IMR-90 (cell line): ENCODE measurements around the gene NEK4. TPM values are rescaled to one million over a fixed set of nuclear protein-coding genes. Genes with fewer than 3 reads are reported as not detected.

ENCODE experiments used
- ATAC-seq: fragments of 200-7000 bp; cut with Tn5 transposase; 2 replicates; pipeline ENCODE4 v1.9.1; 2020; ENCODE audit warnings: low read depth, mild to moderate bottlenecking, moderate library complexity
- BruUV-seq: library from RNA; stranded (reverse); fragments of 400-500 nt; replicated peaks from 2 replicates; lab custom pipeline; 2021; lab: Mats Ljungman, UMichigan
- CTCF ChIA-PET: fragments of 300-600 bp; formaldehyde crosslinking; extraction: SDS; loops from one replicate; lab custom pipeline; 2021; ENCODE audit warnings: antibody characterized with exemption; lab: Yijun Ruan, JAX
- POLR2A ChIA-PET: fragments of 300-600 bp; sonication (Branson Sonifier 250); formaldehyde crosslinking; loops from one replicate; lab custom pipeline; 2022; ENCODE audit warnings: antibody characterized with exemption; ENCODE audit not compliant: unreplicated experiment; lab: Charles Lee
- DNase-seq: peaks from one replicate; pipeline ENCODE4 v3.0.0; 2013
- H2AFZ ChIP-seq: replicated peaks from 2 replicates; pipeline ENCODE3; 2013; ENCODE audit warnings: low read length, mild to moderate bottlenecking; ENCODE audit not compliant: poor library complexity
- H2AK5ac ChIP-seq: 2 replicates; pipeline ENCODE4 v1.6.1; 2013; ENCODE audit warnings: low read depth, low read length, inconsistent platforms
- H2AK9ac ChIP-seq: replicated peaks from 2 replicates; pipeline ENCODE3; 2013; ENCODE audit warnings: mild to moderate bottlenecking, low read depth, low read length, moderate library complexity; ENCODE audit not compliant: poor library complexity
- H2BK120ac ChIP-seq: 2 replicates; pipeline ENCODE4 v1.6.1; 2013; ENCODE audit warnings: low read depth, low read length, inconsistent platforms
- H2BK15ac ChIP-seq: 3 replicates; pipeline ENCODE4 v1.6.1; 2013; ENCODE audit warnings: low read depth, low read length, inconsistent platforms
- H2BK20ac ChIP-seq: 2 replicates; pipeline ENCODE4 v1.6.1; 2013; ENCODE audit warnings: low read depth, mild to moderate bottlenecking, inconsistent platforms, low read length, moderate library complexity
- H2BK5ac ChIP-seq: 2 replicates; pipeline ENCODE4 v1.6.1; 2013; ENCODE audit warnings: mild to moderate bottlenecking, low read depth, low read length, inconsistent platforms; ENCODE audit not compliant: poor library complexity, severe bottlenecking
- H3K14ac ChIP-seq: replicated peaks from 2 replicates; pipeline ENCODE4 v1.6.1; 2013; ENCODE audit warnings: low read depth, low read length, inconsistent platforms
- H3K18ac ChIP-seq: 2 replicates; pipeline ENCODE4 v1.6.1; 2013; ENCODE audit warnings: low read depth, low read length, control low read depth
- H3K23ac ChIP-seq: 2 replicates; pipeline ENCODE4 v1.6.1; 2013; ENCODE audit warnings: low read depth, low read length, inconsistent platforms
- H3K27ac ChIP-seq: 2 replicates; pipeline ENCODE4 v1.5.1; 2013; ENCODE audit warnings: mild to moderate bottlenecking, control low read depth, low read length; ENCODE audit not compliant: insufficient read depth
- H3K27me3 ChIP-seq: 2 replicates; pipeline ENCODE4 v1.6.1; 2013; ENCODE audit warnings: low read length; ENCODE audit not compliant: control insufficient read depth, insufficient read depth
- H3K36me3 ChIP-seq: 2 replicates; pipeline ENCODE4 v1.6.1; 2013; ENCODE audit warnings: low read length, mixed read lengths; ENCODE audit not compliant: control insufficient read depth, insufficient read depth
- H3K4ac ChIP-seq: 2 replicates; pipeline ENCODE4 v1.6.1; 2013; ENCODE audit warnings: low read depth, low read length, inconsistent platforms
- H3K4me1 ChIP-seq: 2 replicates; pipeline ENCODE4 v1.6.1; 2013; ENCODE audit warnings: low read length, mixed read lengths; ENCODE audit not compliant: control insufficient read depth, insufficient read depth
- H3K4me2 ChIP-seq: 2 replicates; pipeline ENCODE4 v1.6.1; 2013; ENCODE audit warnings: low read depth, mild to moderate bottlenecking, control low read depth, low read length, moderate library complexity
- H3K4me3 ChIP-seq: 2 replicates; pipeline ENCODE4 v1.5.1; 2013; ENCODE audit warnings: low read depth, mild to moderate bottlenecking, control low read depth, low read length, moderate library complexity; ENCODE audit not compliant: insufficient read depth
- H3K56ac ChIP-seq: 2 replicates; pipeline ENCODE4 v1.6.1; 2013; ENCODE audit warnings: low read length, inconsistent platforms; ENCODE audit not compliant: insufficient read depth; ENCODE audit errors: extremely low read depth
- H3K79me1 ChIP-seq, 2 experiments: 2 replicates each; pipeline ENCODE4 v1.6.1; 2013; ENCODE audit warnings: low read length in 2 of 2, inconsistent platforms in 1 of 2, low read depth in 1 of 2
- H3K9ac ChIP-seq: 2 replicates; pipeline ENCODE4 v1.6.1; 2013; ENCODE audit warnings: low read depth, low read length, control low read depth
- H3K9me1 ChIP-seq: 2 replicates; pipeline ENCODE4 v1.6.1; 2013; ENCODE audit warnings: low read length, inconsistent platforms; ENCODE audit not compliant: insufficient read depth
- H3K9me3 ChIP-seq: 2 replicates; pipeline ENCODE4 v1.6.1; 2013; ENCODE audit warnings: low read length; ENCODE audit not compliant: control insufficient read depth, insufficient read depth
- H4K20me1 ChIP-seq: 2 replicates; pipeline ENCODE4 v1.6.1; 2013; ENCODE audit warnings: low read length, inconsistent platforms; ENCODE audit not compliant: insufficient read depth
- H4K5ac ChIP-seq: 2 replicates; pipeline ENCODE4 v1.6.1; 2013; ENCODE audit warnings: mild to moderate bottlenecking, low read depth, low read length, control low read depth
- H4K8ac ChIP-seq, 2 experiments: 2 replicates each; pipeline ENCODE4 v1.6.1; 2013; ENCODE audit warnings: low read depth in 2 of 2, low read length in 2 of 2, control low read depth in 1 of 2, inconsistent platforms in 1 of 2
- H4K91ac ChIP-seq: 2 replicates; pipeline ENCODE4 v1.6.1; 2013; ENCODE audit warnings: low read depth, low read length, inconsistent platforms; ENCODE audit not compliant: insufficient read depth
- BHLHE40 ChIP-seq: fragments of 150-350 bp; IDR thresholded peaks from 2 replicates; pipeline ENCODE4 v1.6.1; 2016; ENCODE audit warnings: mild to moderate bottlenecking, low read depth, low read length
- CHD1 ChIP-seq: IDR thresholded peaks from 2 replicates; pipeline ENCODE4 v1.6.1; 2012; ENCODE audit warnings: low read depth, low read length, improper control_type of control experiment
- CTCF ChIP-seq: conservative IDR thresholded peaks from 2 replicates; pipeline ENCODE4 v1.5.1; 2012; ENCODE audit warnings: mild to moderate bottlenecking, low read depth, low read length, improper control_type of control experiment
- ELK1 ChIP-seq: fragments of 150-350 bp; IDR thresholded peaks from 2 replicates; pipeline ENCODE4 v1.6.1; 2016; ENCODE audit warnings: low read depth, mild to moderate bottlenecking, low read length, moderate library complexity, borderline replicate concordance
- FOS ChIP-seq: fragments of 150-350 bp; IDR thresholded peaks from 2 replicates; pipeline ENCODE4 v1.6.1; 2016; ENCODE audit warnings: low read depth, low read length
- MAFK ChIP-seq: IDR thresholded peaks from 2 replicates; pipeline ENCODE4 v1.6.1; 2012; ENCODE audit warnings: low read depth, low read length, improper control_type of control experiment
- MAZ ChIP-seq: IDR thresholded peaks from 2 replicates; pipeline ENCODE4 v1.6.1; 2012; ENCODE audit warnings: low read depth, mild to moderate bottlenecking, low read length, improper control_type of control experiment, moderate library complexity, borderline replicate concordance
- MXI1 ChIP-seq: IDR thresholded peaks from 2 replicates; pipeline ENCODE4 v1.6.1; 2012; ENCODE audit warnings: low read depth, mild to moderate bottlenecking, low read length, moderate library complexity, borderline replicate concordance
- NFE2L2 ChIP-seq: fragments of 150-350 bp; IDR thresholded peaks from 2 replicates; pipeline ENCODE4 v1.6.1; 2016; ENCODE audit warnings: low read depth, mild to moderate bottlenecking, low read length
- RAD21 ChIP-seq: IDR thresholded peaks from 2 replicates; pipeline ENCODE4 v1.6.1; 2012; ENCODE audit warnings: low read length, improper control_type of control experiment
- RCOR1 ChIP-seq: IDR thresholded peaks from 2 replicates; pipeline ENCODE4 v1.6.1; 2012; ENCODE audit warnings: mild to moderate bottlenecking, low read length, improper control_type of control experiment; ENCODE audit not compliant: insufficient replicate concordance
- WGBS, 2 experiments: methylation state at CpG; one replicate each; pipeline versions ENCODE4 v1.1.5 to v1.1.7; 2013; ENCODE audit warnings: missing lambda C conversion rate in 2 of 2; ENCODE audit not compliant: insufficient read length in 1 of 2; ENCODE audit errors: extremely low coverage in 2 of 2; 5-methylcytosine and 5-hydroxymethylcytosine counted together
- dilution Hi-C: fragments of 300-500 bp; cut with HindIII; formaldehyde crosslinking; loops from one replicate; pipeline ENCODE4 v1.14.3; 2018; ENCODE audit warnings: low sequenced_read_pairs; ENCODE audit not compliant: unreplicated experiment
- in situ Hi-C: fragments of 300-500 bp; cut with MboI; formaldehyde crosslinking; loops from 3 replicates; pipeline ENCODE4 v1.14.3; 2019; ENCODE audit warnings: low sequenced_read_pairs, inconsistent platforms, mixed read lengths
- intact Hi-C: fragments of 100-400 bp; cut with micrococcal nuclease; formaldehyde crosslinking; loops from 2 replicates; pipeline ENCODE4 v1.10.0; 2022
- polyA plus RNA-seq, 3 experiments: library from polyadenylated mRNA; depleted of rRNA; stranded (reverse); fragments of >200 nt; gene quantifications; 2 replicates each; pipeline ENCODE4 v1.2.3, GENCODE V29; 2012; ENCODE audit warnings: low replicate concordance in 1 of 3
- total RNA-seq: library from RNA; depleted of rRNA; stranded (reverse); fragments of >200 nt; gene quantifications from 2 replicates; pipeline ENCODE4 v1.2.3, GENCODE V29; 2012
- TF ChIP-seq, protein P1 (sequence below): fragments of 150-350 bp; IDR thresholded peaks from 2 replicates; pipeline ENCODE4 v1.6.1; 2017; ENCODE audit warnings: mild to moderate bottlenecking, antibody characterized with exemption, low read length, low read depth

NEK4 gene
- total and polyA plus RNA-seq, 2 of the 4 experiments (the other 2 are of a cell fraction) = 10.3 to 24.7 TPM

- Histone ChIP-seq H3K27ac (no peak overlapping the region), H2BK20ac (no peak overlapping the region), H2AFZ (no peak overlapping the region), H3K27me3 (peaks cover 19% of the 10 kb centered on the region; the same call in 1 of the 2 replicates), H2BK5ac (no peak overlapping the region), H3K14ac (no peak overlapping the region), H3K4me3 (no peak overlapping the region), H2BK120ac (no peak overlapping the region), H3K36me3 (no peaks in the 10 kb centered on the region), H4K20me1 (no peaks in the 10 kb centered on the region), H3K79me1 (no peaks in the 10 kb centered on the region), H3K9ac (no peak overlapping the region), H3K4me2 (no peak overlapping the region), H3K4me1 (peaks cover 1% of the 10 kb centered on the region; the same call in 1 of the 2 replicates), H3K56ac (no peak overlapping the region), H2BK15ac (no peak overlapping the region), H3K4ac (no peak overlapping the region), H3K9me1 (no peaks in the 10 kb centered on the region), H2AK9ac (no peak overlapping the region), H3K18ac (no peak overlapping the region), H3K23ac (no peak overlapping the region), H4K5ac (no peak overlapping the region), H2AK5ac (no peak overlapping the region), H4K8ac (no peak overlapping the region), H4K91ac (no peak overlapping the region), H3K9me3 (no peaks in the 10 kb centered on the region)
- no TSS peak for BruUV-seq
- TF ChIP-seq RCOR1 (no peak), ELK1 (no peak), MAZ (no peak), MXI1 (no peak), BHLHE40 (no peak), MAFK (no peak), CTCF (no peak), FOS (no peak), NFE2L2 (no peak), RAD21 (no peak), CHD1 (no peak)
- TF ChIP-seq, protein P1, sequence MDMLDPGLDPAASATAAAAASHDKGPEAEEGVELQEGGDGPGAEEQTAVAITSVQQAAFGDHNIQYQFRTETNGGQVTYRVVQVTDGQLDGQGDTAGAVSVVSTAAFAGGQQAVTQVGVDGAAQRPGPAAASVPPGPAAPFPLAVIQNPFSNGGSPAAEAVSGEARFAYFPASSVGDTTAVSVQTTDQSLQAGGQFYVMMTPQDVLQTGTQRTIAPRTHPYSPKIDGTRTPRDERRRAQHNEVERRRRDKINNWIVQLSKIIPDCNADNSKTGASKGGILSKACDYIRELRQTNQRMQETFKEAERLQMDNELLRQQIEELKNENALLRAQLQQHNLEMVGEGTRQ = no peak
- DNase-seq = no peak
- dilution Hi-C loops = no loop called here
- intact Hi-C loops = no loop called here
- WGBS, 2 experiments = 20% methylated on average over 2 of the region's 9 CpGs; no CpG with 5 or more reads in 1 of the 2 experiments
- POLR2A ChIA-PET = no interaction called here
- in situ Hi-C loops = no loop called here
- CTCF ChIA-PET = no interaction called here
- ATAC-seq = no peak
These were observed 24.7 kb upstream of the NEK4 start for GRCh38 chr3:52795298-52795900.
